Right forelimb (tissue), 1 donor: ENCODE results near the gene LYPD6B.

Source experiments
- DNase-seq: peaks from one replicate; pipeline ENCODE4 v3.0.0-alpha.2; 2018

Gene LYPD6B

DNA sequence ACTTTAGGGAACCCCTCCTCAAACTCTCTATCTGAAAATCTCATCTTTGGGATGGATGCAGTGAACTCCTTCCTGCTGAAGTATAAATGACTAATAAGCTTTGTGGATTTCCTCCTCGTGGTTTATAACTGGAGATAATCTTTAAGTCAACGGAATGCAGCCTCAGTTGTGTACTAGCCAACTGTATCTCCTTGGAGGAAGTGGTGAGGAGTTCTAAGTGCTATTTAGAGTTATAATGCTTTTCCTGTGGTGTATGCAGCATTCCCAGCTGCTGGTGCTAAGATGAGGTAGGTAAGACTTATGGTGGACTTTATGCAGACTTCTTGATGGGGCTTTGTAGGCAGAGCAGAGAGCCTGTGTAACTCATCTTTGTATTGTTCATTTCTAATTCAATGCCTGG lies 90.9 kb downstream of the LYPD6B start:
- no peak for DNase-seq

DNA sequence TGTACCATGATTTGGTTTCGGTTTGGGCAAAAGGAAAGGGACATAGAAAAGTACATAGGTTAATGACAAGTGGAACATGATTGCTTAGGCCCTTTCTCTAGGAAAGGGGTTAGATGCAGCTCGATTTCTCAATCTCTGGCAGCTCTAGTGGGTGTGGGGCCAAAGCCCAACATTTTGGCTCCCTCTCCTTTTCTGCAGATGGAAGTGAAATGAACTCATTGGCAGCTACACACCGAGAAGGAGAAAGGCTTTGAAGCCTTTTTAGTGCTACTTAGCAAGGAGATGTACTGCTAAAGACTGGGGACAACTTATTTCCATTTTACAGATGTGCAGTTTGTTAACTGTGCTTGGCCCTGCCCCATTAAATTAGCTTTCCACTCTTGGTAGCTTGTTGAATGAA lies 93.8 kb downstream of the LYPD6B start:
- DNase-seq = no peak

DNA sequence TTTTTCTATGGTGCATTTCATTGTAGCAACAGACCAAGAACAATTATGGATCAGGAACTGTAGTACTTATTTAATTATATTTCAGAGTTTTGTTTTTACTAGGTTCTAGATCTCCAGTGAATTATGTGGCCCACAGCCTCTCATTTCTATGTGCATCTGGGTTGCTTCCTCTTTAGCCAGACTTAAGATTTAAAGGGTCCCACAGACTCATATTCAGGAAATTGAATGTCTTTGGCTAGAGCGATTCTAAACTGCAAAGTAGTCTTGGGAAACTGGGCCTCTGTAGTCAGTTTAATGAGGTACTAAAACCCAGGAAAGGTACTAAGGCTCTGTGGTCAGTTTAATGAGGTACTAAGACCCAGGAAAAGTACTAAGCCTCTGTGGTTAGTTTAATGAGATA lies 94.4 kb downstream of the LYPD6B start:
- DNase-seq = no peak

DNA sequence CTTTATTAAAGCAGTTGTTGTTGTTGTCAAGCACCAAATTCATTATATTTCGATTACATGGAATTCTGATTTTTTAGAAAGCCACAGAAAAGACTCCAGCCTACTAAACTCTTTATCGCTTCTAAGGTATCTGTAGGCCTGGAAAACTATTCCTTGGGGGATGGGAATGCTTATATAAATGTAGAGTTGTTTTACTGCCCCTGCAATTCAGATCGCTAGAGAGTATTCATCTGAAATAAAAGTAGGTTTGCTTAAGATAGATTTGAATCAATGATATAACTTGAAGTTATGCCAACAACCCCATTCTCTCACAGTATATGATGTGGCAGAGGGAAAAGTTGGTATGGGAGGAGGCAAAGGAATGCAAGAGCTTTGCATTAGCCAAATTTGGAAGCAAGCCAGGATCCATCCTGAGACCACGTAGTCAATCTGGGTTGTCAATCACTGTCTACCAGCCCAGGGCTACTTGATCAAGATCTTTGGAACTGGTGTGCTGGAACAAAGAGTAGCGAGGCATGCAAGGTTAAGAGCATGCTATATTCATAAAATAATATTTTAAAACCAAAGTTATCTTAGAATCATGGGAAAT lies 95.9 kb downstream of the LYPD6B start:
- no peak for DNase-seq

DNA sequence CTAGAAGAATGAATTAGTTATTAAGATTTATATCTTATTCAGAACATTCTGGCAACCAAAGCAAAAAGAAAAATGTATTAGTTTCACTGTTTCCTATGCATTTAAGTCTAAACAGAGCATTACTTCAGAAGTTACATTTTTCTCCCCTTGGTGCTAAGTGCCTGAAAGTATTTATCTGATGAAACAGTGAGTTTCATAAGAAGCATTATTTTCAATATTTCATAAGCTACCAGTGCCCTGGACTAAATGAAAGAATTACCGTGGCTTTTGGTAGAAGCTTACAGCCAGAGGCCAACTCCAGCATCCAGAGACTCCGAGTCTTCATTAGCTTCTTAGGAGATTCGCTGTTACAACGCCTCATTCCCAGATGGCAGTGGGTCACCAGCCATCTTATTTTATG lies 97.6 kb downstream of the LYPD6B start:
- DNase-seq = no peak

DNA sequence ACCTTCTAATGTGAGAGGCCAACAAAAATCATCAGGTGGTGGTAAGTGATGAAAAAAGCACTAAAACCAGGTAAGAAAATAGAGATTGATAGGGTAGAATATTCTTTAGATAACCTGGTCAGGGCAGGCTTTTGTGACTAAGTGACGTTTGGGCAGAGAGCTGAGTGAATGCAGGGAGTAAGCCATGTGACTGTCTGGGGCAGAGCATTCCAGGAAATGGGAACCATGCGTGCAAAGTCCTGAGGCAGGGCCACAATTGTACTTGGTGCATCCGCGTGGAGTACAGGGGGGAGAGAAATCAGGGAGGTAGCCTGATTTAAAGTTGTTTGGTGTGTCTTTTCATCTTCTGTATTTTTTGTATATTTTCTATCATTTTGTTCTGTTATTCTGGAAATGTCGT lies 102.5 kb downstream of the LYPD6B start:
- DNase-seq = no peak

DNA sequence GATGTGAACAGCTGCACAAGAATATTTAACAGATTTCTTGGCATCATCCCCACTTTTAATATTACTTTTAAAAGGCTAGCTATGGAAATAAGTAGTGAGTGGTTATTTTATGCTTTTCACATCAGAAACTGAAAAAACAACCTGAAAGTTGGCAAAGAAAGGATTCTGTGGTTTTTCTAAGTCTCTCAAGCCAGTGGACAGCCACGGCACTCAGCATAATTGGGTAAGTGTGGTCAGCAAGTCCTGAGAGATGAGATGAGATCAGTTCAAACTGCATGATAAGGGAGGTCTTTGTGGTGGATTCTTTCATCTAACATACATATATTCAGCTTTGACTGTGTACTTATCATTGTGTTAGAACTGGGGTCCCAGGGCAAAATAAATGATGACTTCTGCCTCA lies 105.2 kb downstream of the LYPD6B start:
- no peak for DNase-seq

DNA sequence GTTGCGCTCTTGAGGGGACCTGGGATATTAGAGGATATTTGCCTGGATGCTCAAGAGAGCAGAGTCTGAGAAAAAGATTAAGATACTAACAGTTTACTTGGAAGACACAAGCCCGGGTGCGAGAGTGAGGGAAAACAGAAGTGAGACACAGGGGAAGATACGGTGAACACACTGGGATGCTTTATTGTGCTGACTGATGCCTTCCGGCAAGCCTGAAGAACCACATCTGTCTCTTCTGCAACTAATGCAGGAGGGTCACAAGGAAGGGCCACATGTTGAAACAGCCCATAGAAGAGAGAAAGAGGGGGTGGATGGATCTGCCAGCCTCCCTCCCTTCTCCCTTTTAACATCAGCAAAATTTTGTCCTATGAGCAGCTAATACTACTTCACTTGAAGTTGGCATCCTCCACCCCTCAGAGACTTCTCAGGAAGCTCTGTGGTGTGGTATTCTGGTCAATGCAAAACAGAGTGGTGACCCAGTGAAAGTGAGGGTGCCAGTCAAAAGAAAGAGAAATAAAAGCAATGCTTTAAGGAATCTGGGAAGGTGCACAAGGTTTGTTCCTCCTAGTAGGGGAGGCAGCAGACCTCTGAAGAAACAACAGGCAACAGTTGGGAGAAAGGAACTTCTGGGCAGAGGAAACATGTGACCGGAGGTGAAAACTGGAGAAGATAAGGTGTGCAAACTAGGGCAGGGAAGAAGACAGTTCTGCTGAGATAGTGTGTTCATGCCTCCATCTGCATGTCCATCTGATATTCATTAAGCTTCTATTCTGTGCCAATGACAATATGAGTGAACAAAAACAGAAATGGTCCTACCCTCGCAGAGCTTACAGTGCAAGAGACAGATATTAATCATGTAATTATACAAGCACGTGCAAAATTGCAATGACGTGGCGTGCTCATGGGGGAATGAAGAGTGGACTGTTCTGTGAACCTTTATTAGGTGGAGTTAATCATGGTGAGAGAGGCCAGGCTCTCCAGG lies 107.1 kb downstream of the LYPD6B start:
- DNase-seq = no peak

DNA sequence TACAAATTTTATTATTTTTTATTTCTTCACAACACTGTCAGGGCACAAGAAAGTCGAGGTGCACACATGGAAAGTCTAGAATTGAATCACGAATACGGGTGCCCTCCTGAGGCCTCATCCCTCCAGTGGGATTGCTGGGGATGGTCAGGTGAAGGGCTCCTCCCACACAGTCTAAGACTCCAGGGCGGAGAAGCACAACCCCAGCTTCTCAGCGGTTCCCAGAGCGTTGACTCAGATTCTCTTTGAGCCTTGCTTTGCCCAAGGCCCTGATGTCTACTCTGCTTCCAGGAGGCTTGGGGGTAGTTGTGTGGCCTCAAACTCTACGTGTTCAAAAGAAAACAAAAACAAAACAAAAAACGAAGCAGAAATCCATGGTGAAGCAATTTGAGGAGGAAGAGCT lies 108.4 kb downstream of the LYPD6B start:
- no peak for DNase-seq

DNA sequence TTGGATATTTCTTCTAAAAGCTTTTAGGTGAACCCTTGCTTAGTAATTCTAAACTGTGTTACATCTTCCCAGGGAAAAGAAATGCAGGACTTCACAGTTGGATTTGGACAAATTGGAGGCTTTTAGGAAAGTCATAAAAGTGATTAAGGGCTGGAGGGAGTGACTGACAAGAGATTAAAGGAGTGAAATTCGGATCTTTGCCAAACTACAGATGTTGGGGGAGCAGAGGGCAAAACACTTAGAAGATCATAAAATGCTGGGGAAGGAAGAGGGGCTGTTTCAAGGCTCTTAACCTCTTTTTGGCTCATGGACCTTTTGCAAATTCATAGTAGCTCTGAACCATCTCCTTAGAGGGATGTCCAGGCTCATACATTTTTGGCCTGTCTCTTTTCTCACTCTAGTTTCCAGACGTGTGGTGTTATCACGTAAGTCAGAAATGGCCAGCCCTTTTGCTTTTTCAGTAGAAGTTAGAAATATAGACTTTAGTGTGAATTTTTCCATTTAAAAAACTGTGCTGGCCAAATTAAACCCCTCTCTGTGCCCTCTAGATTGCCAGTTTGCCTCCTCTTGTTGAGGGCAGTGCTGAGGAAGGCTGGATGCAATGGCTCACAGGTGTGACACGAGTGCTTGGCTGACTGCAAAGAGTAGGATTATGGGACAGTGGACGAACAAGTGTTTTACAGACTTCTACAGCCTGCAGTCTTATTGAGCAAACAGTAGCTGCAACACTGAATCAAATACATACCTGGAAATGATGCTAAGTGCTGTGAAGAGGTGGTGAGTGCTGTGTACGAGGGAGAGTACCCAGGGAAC lies 109.9 kb downstream of the LYPD6B start:
- DNase-seq = no peak

DNA sequence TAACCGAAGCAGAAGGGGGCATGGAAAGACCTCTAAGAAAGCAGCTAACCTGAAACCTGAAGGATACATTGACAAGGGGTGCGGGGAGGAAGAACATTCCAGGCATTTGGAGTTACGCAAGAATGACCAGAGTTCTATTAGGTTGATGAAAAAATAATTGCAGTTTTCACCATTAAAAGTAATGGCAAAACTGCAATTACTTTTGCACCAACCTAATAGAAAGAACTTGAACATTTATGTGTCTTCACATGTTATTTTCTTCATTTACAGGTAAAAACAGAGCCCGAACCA lies 110.5 kb downstream of the LYPD6B start:
- DNase-seq = no peak

DNA sequence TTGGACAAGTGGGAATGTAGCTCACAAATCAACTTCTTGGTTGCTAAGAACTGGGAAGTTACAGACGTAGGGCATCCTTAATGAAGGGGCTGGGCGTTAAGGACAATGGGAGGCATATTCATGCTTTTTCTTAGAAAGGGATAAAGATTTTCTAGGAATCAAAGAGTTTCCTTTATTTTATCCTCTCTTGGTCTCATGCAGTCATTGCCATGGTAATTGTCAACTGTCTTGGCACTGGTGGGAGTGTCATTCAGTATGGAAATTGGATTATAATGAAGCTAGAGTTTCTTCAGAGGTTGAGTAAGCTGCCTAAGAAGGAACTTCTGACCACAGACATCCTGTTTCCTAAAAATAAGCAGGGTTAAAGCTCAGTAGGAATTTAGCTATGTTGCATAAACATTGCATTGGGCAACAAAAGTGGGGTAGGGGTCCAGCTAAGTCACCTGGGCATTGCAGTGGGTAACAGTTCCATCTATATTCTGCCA lies 114.0 kb downstream of the LYPD6B start:
- no peak for DNase-seq

DNA sequence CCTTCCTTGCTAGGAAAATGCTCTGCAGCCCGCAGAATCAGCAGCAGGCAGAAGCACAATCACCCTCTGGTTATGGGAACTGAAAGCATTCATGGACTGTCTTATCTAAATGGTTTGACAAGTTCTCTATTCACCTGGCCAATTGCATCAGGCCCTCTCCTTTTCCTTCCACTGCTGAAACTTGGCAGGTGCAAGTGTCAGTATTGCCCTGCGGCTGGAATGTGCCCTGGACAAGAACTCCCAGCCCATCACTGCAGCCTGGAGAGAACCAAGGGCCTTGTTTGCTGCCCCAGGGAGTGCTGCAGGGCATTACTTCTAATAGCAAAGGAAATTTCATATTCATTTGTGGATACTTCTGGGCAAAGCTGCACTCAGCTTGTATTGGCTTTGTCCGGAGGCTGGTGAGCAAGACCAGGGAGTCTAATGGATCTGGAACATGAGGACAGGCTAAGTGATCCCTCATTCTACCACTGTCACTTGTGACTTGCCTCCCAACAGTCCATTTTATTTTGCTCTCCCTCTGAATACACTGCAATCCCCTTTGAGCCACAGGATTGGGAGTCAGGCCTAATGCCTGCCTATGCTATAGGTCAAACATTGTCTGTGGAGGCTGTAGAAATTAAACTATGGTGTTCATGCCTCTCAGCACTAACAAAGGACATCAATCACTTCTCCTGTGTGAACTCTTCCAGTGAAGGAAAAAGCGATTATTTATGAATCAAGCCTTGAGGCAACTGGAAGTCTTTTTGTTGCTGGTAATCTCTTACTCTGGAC lies 116.9 kb downstream of the LYPD6B start:
- no peak for DNase-seq

DNA sequence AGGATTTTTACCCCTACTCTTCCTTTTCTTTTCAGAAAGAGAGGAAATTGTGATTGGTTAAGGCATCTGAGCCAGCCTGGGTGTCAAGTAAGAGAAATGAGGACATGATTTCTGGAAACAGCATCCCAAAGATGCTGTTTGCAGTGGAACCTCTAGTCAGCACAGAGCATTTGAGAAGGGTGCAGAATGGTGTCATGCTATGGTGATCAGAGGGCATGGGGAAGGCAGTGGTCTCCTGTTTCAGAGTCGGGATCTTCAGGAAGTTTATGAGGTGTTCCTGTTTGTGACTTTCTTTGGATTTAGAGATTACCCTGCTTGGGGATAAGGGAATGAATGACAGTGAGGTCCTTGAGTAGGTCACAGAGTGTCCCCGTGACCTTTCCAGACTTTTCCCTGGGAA lies 117.5 kb downstream of the LYPD6B start:
- DNase-seq = no peak

DNA sequence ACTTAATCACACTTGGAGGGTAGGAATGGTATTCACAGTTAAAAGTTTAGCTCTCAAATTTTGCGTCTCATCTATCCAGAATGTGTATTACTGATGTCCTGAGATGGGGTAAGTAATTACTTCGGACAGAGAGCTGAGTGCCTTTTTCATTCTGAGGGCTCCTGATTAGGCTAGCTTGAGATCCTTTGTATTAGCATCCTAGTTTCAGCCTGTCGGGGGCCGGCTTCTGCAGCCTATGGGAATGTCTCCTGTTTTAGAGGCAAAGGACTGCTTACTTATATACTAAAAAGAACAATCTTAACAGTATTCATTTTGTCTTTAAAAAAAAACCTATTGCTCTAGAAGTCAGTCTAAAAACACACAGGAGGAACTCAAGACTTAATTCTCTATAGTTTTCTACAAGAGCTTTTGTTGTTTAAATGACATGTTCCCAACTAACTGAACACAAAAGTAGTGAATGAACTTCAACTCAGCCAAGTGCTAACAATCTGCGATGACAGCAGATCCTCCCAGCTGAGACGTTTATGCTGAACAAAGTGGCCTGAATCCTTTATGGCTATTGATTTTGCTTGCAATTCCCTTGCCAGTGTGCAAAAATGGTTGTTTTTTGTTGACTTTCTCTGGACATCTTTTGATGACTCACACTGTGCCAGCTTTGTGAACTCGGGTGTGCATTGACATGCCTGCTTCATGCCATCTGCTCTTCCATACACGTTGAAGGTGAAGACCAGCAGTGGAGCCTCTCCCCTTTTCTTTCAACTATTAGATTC lies 118.7 kb downstream of the LYPD6B start:
- no peak for DNase-seq

DNA sequence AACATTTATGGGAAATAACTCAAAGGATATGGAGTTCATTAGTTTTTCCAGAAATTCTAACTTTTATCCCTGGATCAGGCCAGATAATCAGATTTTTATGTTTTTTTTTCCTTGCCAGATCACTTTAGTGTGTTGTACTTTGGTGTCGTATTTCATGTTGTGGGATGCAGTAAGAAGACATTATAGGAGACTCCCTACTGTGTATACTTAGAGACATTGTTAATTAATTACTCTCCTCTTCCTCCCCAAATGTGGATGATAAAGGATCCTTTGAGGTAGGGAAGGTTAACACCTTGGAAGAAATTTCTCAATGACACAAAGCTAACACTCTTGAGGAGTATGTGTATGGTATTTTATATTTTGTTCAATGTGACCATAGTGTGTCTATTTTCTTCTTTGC lies 120.5 kb downstream of the LYPD6B start:
- no peak for DNase-seq

DNA sequence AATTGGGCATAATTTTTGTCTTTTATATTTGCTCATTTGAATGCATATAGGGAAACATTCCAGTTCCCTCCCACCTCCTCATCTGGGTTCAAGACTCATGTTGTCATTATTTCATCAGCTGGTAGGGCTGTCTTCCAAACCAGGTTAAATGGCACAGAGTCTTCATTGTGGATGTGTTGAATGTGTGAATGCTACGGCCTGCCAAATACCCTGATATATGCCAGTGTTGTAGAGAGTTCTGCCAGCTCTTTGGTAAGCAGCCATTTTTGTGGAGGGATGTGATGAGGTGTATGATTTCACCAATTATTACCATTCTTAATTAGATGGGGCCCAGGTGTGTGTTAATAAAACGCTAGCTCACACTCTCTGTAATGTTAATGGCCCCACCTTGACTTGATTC lies 121.7 kb downstream of the LYPD6B start:
- no peak for DNase-seq

DNA sequence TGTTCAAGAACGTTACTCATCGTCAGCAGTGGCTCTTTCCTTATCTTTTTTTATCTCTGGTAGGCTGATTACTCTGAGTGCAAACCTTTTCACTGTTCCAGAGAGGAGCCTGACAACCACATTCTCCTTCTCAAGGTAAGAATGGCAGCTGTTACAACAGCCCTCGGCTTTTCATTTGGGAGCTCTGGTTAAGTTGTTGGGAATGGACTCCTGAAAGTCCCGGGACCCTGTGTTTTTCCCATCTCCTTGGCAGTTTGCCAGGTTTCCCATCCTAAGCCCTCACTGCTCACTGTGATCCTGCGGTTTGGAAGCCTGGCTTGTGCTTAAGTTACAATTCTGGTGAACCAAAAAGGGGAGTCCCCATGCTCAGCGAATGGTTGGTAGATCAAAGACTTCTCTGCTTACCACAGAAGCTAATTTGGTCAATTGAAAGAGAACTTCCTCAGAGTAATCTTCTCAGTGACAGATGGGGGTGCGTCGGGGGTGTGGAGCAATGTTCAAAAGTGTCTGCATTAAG lies 122.3 kb downstream of the LYPD6B start:
- DNase-seq = no peak

DNA sequence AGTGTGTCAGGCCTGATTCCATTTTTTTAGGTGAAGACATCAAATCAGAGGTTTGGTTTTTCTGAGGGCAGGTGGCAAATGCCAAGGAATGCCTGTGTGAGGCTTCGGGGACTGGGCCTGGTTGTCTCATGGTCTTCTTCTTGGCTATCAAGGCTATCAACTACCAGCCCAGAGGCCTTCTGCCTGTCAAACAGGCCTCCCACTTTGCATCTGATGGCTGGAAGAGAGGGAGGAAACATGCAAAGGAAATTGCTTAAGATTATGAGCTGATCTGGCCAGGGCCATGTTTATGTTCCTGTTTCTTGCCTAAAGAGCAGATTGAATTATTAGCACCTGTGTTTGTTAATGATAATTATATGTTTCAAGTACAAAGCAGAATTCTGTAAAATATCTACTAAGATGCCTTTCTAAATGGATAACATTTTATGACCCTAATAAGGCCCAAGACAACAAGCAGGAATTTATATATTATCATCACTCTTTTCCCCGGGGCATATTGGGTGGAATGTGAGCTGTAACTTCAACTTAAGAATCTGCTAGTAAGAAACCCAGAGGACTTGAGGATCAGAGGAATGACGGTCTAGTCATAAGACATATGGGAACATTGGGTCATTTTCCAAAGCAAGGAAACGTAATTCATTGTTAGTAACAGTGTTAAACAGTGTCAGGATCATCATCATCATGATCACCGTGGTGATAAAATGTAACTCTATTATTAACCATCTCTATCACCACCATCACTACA lies 123.2 kb downstream of the LYPD6B start:
- DNase-seq = no peak

DNA sequence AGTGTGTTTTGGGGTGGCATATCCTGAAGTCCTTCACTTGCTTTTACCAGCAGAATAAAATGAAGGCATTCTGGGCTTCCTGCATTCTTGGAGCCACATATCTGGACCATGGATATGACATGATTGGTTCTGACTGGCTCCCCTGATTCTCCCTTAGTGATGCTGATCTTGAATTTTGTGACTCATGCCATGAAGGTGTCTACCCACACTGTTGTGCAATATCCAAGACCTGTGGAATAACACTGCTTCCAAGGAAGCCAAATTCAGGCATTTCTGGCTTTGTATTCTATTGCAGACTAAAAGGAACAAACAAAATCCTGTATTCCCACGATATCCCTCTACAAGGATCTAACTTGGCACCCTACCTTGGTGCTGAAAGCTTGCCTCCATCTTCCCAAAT lies 125.8 kb downstream of the LYPD6B start:
- DNase-seq = no peak

DNA sequence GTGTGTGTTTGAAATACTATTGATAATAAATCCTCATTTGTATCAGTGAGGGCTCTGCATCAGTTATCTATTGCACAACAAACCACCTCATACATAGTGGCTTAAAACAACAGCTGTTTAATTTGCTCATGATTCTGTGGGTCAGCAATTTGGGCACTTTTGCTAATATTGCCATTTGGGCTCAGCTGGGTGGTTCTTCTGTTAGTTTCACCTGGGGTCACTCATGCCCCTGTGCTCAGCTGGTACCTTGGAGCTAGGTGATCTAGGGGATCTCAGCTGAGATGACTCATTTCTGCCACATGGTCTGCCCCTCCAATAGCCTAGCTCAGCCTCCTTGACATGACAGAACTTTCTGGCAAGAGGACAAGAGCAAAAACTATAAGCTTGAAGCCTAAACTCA lies 126.3 kb downstream of the LYPD6B start:
- no peak for DNase-seq
